HG03565 (cell line): ENCODE results near the gene TSACC.
A peak's percentile ranks its signal among the peaks of the same experiment; 100 is the strongest.
"Not testable (repeated sequence)": the region's sequence is repeated elsewhere in the genome, so short reads cannot be mapped to it uniquely, and the experiment has no call there.

ENCODE experiments used
- ATAC-seq: cut with Tn5 transposase; IDR thresholded peaks from one replicate; pipeline ENCODE4 v1.9.1; 2021; ENCODE audit warnings: mild to moderate bottlenecking, moderate library complexity; ENCODE audit not compliant: unreplicated experiment

TSACC gene

DNA sequence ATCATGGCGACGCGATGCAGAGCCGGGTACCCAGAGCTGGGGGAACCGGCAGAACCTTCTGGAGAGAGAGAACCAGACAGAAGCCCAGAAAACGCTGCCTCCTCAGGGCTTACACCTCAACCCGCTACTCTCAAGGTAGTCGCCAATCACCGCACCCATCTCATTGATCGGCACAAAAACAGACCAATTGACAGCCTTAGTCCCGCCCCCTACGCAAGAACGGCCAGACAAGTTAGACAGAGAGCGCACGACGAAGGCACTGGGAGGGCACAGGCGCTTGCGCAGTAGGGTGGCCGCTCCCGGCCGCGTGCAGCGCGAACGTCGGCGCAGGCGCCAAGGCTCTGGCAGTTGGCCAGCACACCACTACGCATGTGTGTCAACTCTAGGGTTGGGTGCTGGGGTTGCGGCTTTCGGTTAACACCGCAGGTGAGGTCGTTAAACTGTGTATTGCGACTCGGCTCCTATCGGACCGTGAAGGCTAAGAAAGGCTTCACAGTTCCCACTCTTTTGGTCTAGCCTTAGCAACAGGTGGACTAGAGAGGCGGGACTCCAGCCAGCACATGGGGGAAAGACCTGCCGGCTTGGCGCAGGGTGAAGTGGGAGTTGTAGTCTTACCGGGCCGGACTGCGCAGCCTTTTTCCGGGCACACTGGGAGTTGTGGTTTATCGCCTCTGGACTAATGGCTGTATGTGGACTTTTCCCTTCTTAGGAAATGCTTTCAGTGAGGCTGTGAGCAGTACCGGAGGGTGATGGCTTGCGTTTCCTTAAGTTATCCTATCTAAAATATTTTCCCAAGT is at the start of gene TSACC, which contains the start of gene CCT3:
TSS of gene TSACC (plus strand) at position 347 of the 797 bp plus-strand sequence. CDS start 1,232 bp downstream, outside the sequence.
TSS of gene CCT3 (minus strand) at position 113 of the 797 bp plus-strand sequence. CDS start at position 5, 108 bp downstream.
- peak; percentile 88 for ATAC-seq

- ATAC-seq, result no peak
Measured at GRCh38 chr1:156289857-156290256, 48.5 kb upstream of the TSACC start.

- ATAC-seq, result no peak
Measured at GRCh38 chr1:156291226-156292061, 46.9 kb upstream of the TSACC start.

DNA sequence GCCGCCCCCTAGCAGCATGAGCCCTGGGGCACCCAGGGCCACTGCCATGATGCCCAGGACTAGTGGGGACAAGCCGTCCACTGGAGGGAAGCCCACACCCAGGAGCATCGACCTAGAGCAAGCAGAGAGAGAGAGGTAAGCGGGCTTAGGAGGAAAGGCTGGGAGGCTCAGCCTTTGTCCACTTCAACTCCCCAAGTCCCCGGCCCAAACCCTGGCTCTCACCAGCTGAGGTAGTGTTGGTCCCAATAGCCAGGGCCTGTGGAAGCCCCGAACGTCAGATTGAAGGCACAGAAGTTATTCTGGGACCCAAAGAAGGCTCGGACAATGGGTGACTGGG is 45.3 kb upstream of the TSACC start:
- no peak for ATAC-seq

DNA sequence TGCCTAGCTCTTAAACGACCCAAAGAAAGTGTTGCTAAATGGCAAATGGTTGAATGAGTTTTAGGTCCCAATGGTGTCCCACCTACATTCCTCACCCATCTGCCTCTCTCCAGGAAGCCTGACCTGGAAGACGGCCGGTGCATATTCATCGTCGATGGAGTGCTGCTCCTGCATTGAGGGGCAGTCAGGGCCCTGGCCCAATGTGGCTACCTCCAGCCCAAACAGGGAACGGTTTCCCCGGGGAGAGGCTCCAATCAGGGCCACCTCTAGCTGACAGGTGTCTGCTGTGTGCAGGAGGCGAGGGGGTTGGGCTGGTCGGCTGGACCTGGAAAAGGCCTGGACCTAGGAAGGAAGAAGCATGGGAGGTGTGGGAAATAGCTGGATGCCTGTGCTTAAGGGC is 44.4 kb upstream of the TSACC start:
- ATAC-seq, result no peak

- no peak for ATAC-seq
Measured at GRCh38 chr1:156295391-156295947, 42.9 kb upstream of the TSACC start, which contains the start of gene GLMP. Gene GLMP (minus strand): TSS chr1:156295679. CDS start chr1:156295645, 34 bp downstream.

DNA sequence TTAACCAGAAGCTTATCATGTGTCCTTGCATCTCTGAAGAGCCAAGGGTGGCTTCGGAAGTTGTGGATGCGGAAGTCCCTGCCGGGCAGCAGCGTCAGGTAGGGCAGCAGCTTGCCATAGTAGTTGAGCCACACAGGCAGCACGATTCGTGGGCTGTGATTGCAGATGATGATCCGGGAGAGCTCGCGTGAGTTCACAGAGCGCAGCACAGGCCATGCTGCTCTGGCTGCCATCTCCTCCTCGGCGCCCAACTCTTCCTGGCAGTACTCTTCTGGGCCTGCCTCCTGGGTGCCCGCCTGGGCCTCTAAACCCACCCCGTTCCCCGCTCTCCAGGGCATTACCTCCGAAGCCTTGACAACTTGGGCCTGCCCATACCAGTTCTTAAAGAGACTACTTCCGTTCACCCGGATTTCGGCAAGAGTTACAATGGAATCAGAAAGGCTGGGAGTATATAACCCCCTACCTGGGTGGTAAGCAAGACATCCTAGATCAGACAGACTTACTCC is 39.4 kb upstream of the TSACC start, which contains the start of gene VHLL:
TSS of gene VHLL (minus strand) at position 456 of the 506 bp plus-strand sequence. CDS start at position 338, 118 bp downstream.
- no peak for ATAC-seq

- no peak for ATAC-seq
Measured at GRCh38 chr1:156303241-156303640, 35.1 kb upstream of the TSACC start.

- no peak for ATAC-seq
Measured at GRCh38 chr1:156305215-156305614, 33.1 kb upstream of the TSACC start.

DNA sequence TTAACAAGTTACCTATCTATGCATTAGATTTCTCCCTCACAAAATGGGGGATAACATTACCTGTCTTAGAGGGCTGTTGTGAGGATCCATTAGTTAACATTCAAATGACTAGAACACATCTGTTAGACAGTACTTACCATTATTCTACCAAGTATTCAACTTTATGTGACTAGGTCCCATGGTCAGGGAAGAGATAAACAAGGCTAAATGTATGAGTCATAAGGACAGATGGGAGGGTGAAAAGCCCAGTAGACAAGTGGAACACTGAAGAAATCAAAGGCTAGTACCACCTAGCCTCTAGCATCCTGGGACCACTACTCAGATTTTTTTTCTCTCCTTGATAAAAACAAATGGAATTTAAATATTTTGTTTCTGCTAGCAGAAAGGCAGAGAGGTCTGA is 30.2 kb upstream of the TSACC start:
- no peak for ATAC-seq

GRCh38 chr1:156310962-156311361 is 27.4 kb upstream of the TSACC start:
- ATAC-seq, result no peak

- ATAC-seq, result no peak
Measured at GRCh38 chr1:156316909-156317308, 21.4 kb upstream of the TSACC start.

DNA sequence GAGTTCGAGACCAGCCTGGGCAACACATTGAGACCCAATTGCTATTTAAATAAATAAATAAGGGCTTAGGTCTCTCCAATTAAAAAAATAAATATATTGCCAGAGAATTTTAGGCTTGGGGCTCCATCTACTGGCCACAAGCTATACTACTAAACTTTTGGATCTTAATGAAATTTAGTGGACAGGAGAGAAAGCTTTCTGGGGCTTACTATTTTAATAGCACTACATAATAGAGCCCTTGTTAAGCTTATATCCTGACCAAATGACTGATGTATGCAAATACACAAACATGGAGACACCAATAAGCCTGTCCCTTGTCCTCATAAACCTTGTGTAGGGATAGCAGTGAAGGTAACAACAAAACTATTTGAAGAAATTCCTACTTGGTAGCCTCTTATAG is 18.7 kb upstream of the TSACC start:
- no peak for ATAC-seq

DNA sequence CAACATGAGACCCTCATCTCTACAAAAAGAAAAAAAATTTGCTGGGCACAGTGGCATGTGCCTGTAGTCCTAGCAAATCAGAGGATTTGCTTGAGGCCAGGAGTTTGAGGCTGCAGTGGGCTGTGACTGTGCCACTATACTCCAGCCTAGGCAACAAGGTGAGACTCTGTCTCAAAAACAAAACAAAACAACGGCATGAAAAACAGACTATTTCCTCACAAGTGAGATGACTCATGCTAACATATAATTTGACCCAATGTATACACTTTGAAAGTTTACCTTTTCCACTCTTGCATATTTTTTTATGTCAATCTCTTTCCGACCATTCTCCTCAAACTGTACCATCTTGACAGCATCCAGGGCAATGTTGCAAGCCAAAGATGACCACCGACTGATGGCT is 17.8 kb upstream of the TSACC start:
- no peak for ATAC-seq

GRCh38 chr1:156323179-156323578 is 15.1 kb upstream of the TSACC start:
- ATAC-seq, result not testable (repeated sequence)

- no peak for ATAC-seq
Measured at GRCh38 chr1:156336242-156336641, 2.1 kb upstream of the TSACC start.

GRCh38 chr1:156337052-156337887 is 1.1 kb upstream of the TSACC start:
- ATAC-seq, result no peak

GRCh38 chr1:156337888-156338179 is 492 bp upstream of the TSACC start:
- ATAC-seq, result no peak

GRCh38 chr1:156342166-156342955 is 4.0 kb downstream of the TSACC start:
- no peak for ATAC-seq

DNA sequence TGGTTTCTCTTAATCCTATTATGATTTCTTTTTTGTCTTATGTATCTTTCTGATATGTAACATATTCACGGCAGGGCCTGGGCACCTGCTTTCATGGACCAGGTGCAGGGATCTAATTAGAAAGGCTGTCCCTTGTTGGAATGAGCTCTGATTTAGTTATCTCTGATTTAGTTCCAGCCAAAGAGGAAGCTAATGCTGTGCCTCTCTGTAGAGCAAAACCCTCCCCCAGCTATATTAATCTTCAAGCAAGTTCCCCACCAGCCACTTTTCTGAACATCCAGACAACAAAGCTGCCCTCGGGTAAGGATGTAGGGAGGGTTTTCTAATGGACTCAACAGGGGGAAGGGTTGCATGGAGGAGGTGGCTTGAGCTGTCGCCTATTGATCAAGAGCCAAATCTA is 6.1 kb downstream of the TSACC start:
- ATAC-seq, result no peak
